Hepatic stellate cell (primary cell): ENCODE results near the gene PCDHA5.

ENCODE experiments used
- DNase-seq: peaks from one replicate; pipeline ENCODE4 v3.0.0; 2011; ENCODE audit warnings: low spot score

PCDHA5 gene

GRCh38 chr5:140862441-140863295, 41.3 kb downstream of the PCDHA5 start:
- no peak for DNase-seq

GRCh38 chr5:140868721-140869554, 47.5 kb downstream of the PCDHA5 start, which contains the start of gene PCDHA11:
Gene PCDHA11, plus strand, starts transcription at chr5:140868957. Its CDS starts 147 bp downstream, at chr5:140869104.
- DNase-seq = no peak

- DNase-seq = no peak
Measured at GRCh38 chr5:140869555-140869886, 48.1 kb downstream of the PCDHA5 start.

- DNase-seq = no peak
Measured at GRCh38 chr5:140870221-140871201, 49.1 kb downstream of the PCDHA5 start.
